GM18498 (cell line): Measurements from ENCODE around the gene ANP32B.

Experiments used
- ATAC-seq: cut with Tn5 transposase; IDR thresholded peaks from one replicate; pipeline ENCODE4 v1.9.1; 2021; ENCODE audit warnings: mild to moderate bottlenecking, moderate library complexity; ENCODE audit not compliant: unreplicated experiment

Gene ANP32B

GRCh38 chr9:98021306-98022040, 38.3 kb downstream of the ANP32B start:
- no peak for ATAC-seq

GRCh38 chr9:98022447-98022846, 39.3 kb downstream of the ANP32B start:
- ATAC-seq: no peak

- ATAC-seq: no peak
Observed at GRCh38 chr9:98024702-98025101, 41.6 kb downstream of the ANP32B start.

- ATAC-seq: no peak
Observed at GRCh38 chr9:98031169-98031568, 48.0 kb downstream of the ANP32B start.

- ATAC-seq: no peak
Observed at GRCh38 chr9:98031935-98032334, 48.8 kb downstream of the ANP32B start.

GRCh38 chr9:98034593-98035546, 51.7 kb downstream of the ANP32B start:
- ATAC-seq: peak; percentile 70

GRCh38 chr9:98037357-98037756, 54.2 kb downstream of the ANP32B start:
- ATAC-seq: no peak

GRCh38 chr9:98038958-98039357, 55.8 kb downstream of the ANP32B start:
- ATAC-seq: peak; percentile 32

- ATAC-seq: peak; percentile 47
Observed at GRCh38 chr9:98039607-98040017, 56.5 kb downstream of the ANP32B start.

GRCh38 chr9:98040212-98040611, 57.1 kb downstream of the ANP32B start:
- no peak for ATAC-seq

- ATAC-seq: no peak
Observed at GRCh38 chr9:98043915-98044314, 60.8 kb downstream of the ANP32B start.

GRCh38 chr9:98045234-98046179, 62.4 kb downstream of the ANP32B start:
- ATAC-seq: peak; percentile 89

- no peak for ATAC-seq
Observed at GRCh38 chr9:98046180-98046543, 63.0 kb downstream of the ANP32B start.

GRCh38 chr9:98047002-98047401, 63.9 kb downstream of the ANP32B start:
- ATAC-seq: no peak

- no peak for ATAC-seq
Observed at GRCh38 chr9:98049288-98050072, 66.3 kb downstream of the ANP32B start.

GRCh38 chr9:98050351-98050750, 67.2 kb downstream of the ANP32B start:
- no peak for ATAC-seq

- no peak for ATAC-seq
Observed at GRCh38 chr9:98054376-98054951, 71.3 kb downstream of the ANP32B start.

- peak; percentile 96 for ATAC-seq
Observed at GRCh38 chr9:98056269-98057137, 73.4 kb downstream of the ANP32B start, which contains the start of gene NANS. TSS of gene NANS (plus strand) at chr9:98056732. CDS start at chr9:98056809, 77 bp downstream.
